WERI-Rb-1 (cell line): ENCODE results near the gene JUNB.
"Not testable (repeated sequence)": the region's sequence is repeated elsewhere in the genome, so short reads cannot be mapped to it uniquely, and the experiment has no call there.

Source experiments
- DNase-seq: peaks from one replicate; pipeline ENCODE4 v3.0.0-alpha.2; 2020
- H3K27ac ChIP-seq: fragments of 250-450 bp; sonication (Bioruptor Pico); 2 replicates; pipeline ENCODE4 v1.5.1; 2020; ENCODE audit warnings: mild to moderate bottlenecking, moderate library complexity
- H3K27me3 ChIP-seq: fragments of 250-450 bp; sonication (Bioruptor Pico); 2 replicates; pipeline ENCODE4 v1.5.1; 2021; ENCODE audit warnings: mild to moderate bottlenecking, low read depth, moderate library complexity; ENCODE audit not compliant: insufficient read depth, severe bottlenecking
- H3K36me3 ChIP-seq: fragments of 250-450 bp; sonication (Bioruptor Pico); 2 replicates; pipeline ENCODE4 v1.5.1; 2020; ENCODE audit warnings: mild to moderate bottlenecking, moderate library complexity
- H3K4me3 ChIP-seq: 2 replicates; pipeline ENCODE4 v1.5.1; 2011; ENCODE audit warnings: low read depth, mild to moderate bottlenecking, control low read depth, low read length
- H3K9me3 ChIP-seq: fragments of 250-450 bp; sonication (Bioruptor Pico); 2 replicates; pipeline ENCODE4 v1.5.1; 2021; ENCODE audit warnings: mild to moderate bottlenecking, moderate library complexity; ENCODE audit not compliant: severe bottlenecking
- CTCF ChIP-seq: IDR thresholded peaks from 2 replicates; pipeline ENCODE4 v1.5.1; 2011; ENCODE audit warnings: low read depth, mild to moderate bottlenecking, control low read depth, inconsistent platforms, low read length

Gene JUNB

GRCh38 chr19:12797141-12797587, 5.9 kb downstream of the JUNB start:
- TF ChIP-seq CTCF, result no peak
- no peak for DNase-seq
- H3K27ac ChIP-seq, result no peak overlapping the region

GRCh38 chr19:12797607-12798006, 6.3 kb downstream of the JUNB start:
- not testable (repeated sequence) for H3K4me3 ChIP-seq, H3K9me3 ChIP-seq, H3K27ac ChIP-seq, H3K27me3 ChIP-seq, DNase-seq
- peaks cover 42% of the 10 kb centered on the region for H3K36me3 ChIP-seq

More at GRCh38 chr19:12797141-12797587, 5.9 kb downstream of the JUNB start:
- Histone ChIP-seq H3K9me3 (no peaks in the 10 kb centered on the region), H3K27me3 (no peaks in the 10 kb centered on the region), H3K36me3 (peaks cover 42% of the 10 kb centered on the region), H3K4me3 (no peak overlapping the region)

GRCh38 chr19:12799742-12800465, 8.6 kb downstream of the JUNB start:
- Histone ChIP-seq H3K27me3 (no peaks in the 10 kb centered on the region), H3K27ac (no peak overlapping the region), H3K4me3 (no peak overlapping the region), H3K36me3 (peaks cover 42% of the 10 kb centered on the region), H3K9me3 (no peaks in the 10 kb centered on the region)
- no peak for TF ChIP-seq CTCF
- no peak for DNase-seq

- H3K9me3 ChIP-seq, result no peaks in the 10 kb centered on the region
- peaks cover 42% of the 10 kb centered on the region for H3K36me3 ChIP-seq
- TF ChIP-seq CTCF, result no peak
- peak overlapping the region; percentile 86 for H3K4me3 ChIP-seq
- H3K27ac ChIP-seq, result no peak overlapping the region
- no peak for DNase-seq
- no peaks in the 10 kb centered on the region for H3K27me3 ChIP-seq
Observed at GRCh38 chr19:12800466-12800770, 9.1 kb downstream of the JUNB start.

GRCh38 chr19:12800923-12801465, 9.7 kb downstream of the JUNB start:
- no peak for DNase-seq
- peak overlapping the region; percentile 92 for H3K27ac ChIP-seq

More at GRCh38 chr19:12800923-12801465, 9.7 kb downstream of the JUNB start:
- no peaks in the 10 kb centered on the region for H3K27me3 ChIP-seq
- TF ChIP-seq CTCF, result no peak
- H3K36me3 ChIP-seq, result peaks cover 42% of the 10 kb centered on the region
- no peaks in the 10 kb centered on the region for H3K9me3 ChIP-seq
- H3K4me3 ChIP-seq, result peak overlapping the region; percentile 86
